ENCODE data around the gene PCDHB11. TPM values are rescaled to one million over a fixed set of nuclear protein-coding genes. Genes with fewer than 3 reads are reported as not detected.

PCDHB11 gene
- under 0.01 TPM in 2 replicates for total RNA-seq

DNA sequence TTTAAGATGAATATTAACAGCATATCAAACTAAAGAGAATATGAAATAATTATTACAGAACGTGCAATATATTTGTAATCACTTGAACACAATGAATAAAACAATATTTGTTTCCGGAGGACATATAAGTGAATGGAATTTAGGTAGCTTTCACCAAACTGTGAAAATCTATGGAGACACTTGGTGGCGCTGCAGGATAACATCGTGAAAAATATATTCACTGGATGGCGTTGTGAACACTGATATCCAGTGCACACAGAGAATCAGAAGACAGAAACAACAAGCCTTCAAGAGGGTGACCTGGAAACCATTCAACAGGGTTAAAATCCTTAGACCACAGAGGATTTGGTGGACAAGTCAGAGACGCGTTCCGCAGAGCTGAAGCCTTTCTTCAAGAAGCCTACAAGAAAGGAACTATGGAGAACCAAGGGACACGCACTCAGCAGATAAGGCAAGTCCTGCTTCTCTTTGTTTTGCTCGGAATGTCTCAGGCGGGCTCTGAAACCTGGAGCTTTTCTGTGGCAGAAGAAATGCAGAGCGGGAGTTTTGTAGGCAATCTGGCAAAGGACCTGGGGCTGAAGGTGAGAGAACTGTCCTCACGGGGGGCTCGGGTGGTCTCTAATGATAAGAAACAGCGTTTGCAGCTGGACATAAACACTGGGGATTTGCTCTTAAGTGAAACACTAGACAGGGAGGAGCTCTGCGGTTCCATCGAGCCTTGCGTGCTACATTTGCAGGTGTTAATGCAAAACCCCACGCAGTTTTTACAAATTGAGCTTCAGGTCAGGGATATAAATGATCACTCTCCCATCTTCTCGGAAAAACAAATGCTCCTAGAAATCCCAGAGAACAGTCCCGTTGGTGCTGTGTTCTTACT is at the start of gene PCDHB11:
Gene PCDHB11, plus strand, starts transcription at position 269 of the 877 bp plus-strand sequence. Its CDS starts 148 bp downstream, at position 417.

GRCh38 chr5:141149812-141150211 is 49.6 kb upstream of the PCDHB11 start, which contains the start of gene PCDHB6:
Gene PCDHB6 (plus strand): TSS chr5:141150057. CDS start chr5:141150258, 201 bp downstream.

DNA sequence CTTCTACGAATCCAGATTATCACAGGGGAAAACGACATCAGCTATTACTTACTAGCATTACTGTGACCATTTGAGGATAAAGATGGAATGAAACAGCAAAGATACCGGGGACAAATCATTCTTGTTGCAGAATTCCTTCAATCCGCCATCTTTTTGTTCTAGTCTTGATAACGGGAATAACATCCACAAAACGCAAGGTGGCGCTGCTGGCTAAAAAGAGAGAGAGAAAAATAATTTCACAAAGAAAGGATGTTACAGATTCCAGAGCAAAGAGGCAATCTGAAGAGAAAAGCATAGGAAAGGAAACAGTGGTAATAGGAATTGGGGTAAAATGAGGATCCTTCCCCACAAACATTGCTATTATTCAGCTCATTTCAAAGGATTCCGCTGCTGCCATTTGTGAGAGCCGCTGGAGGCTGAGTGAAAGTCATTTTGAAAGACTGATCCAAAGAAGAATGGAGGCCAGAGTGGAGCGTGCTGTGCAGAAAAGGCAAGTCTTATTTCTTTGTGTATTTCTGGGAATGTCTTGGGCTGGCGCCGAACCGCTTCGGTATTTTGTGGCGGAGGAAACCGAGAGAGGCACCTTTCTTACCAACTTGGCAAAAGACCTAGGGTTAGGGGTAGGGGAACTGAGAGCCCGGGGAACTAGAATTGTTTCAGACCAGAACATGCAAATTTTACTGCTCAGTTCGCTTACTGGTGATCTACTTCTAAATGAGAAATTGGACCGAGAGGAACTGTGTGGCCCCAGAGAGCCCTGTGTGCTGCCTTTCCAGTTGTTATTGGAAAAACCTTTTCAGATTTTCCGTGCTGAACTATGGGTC is 26.8 kb upstream of the PCDHB11 start, which contains the start of gene PCDHB7:
Gene PCDHB7, plus strand, starts transcription at position 264 of the 824 bp plus-strand sequence. Its CDS starts 192 bp downstream, at position 456.

DNA sequence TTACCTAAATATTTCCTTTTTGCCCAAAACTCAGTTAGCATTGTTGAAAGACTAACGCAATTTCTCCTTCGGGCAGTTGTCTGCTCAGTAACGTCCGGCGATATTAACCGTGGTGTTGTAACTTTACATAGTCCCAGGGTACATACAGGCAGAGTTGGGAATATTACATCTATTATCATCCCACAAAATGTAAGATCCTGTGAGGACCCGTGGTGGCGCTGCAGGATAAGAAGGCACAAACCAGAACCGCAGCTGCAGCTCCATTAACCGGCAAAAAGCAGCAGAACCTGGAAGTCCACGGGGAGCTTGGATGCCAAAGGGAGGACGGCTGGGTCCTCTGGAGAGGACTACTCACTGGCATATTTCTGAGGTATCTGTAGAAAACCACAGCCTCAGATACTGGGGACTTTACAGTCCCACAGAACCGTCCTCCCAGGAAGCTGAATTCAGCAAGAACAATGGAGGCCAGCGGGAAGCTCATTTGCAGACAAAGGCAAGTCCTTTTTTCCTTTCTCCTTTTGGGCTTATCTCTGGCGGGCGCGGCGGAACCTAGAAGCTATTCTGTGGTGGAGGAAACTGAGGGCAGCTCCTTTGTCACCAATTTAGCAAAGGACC is 21.7 kb upstream of the PCDHB11 start, which contains the start of gene PCDHB8:
Gene PCDHB8, plus strand, starts transcription at position 214 of the 615 bp plus-strand sequence. Its CDS starts 245 bp downstream, at position 459.

DNA sequence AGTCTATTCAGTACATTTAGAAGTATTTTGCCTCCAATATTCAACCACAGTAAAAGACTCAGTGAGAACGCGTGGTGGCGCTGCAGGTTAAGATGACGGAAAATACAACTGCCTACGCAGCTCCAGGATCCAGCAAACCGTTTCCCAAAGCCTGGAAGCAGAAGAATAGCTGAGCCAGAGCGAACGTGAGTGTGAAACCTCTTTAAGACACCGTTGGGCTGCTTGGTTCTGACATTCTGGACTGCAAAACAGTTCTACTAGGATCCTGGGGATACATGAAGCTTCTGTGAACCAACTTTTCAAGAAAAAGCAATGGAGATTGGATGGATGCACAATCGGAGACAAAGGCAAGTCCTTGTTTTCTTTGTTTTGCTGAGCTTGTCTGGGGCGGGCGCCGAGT is 17.2 kb upstream of the PCDHB11 start, which contains the start of gene PCDHB16:
Gene PCDHB16, plus strand, starts transcription at position 140 of the 400 bp plus-strand sequence. Its CDS starts 173 bp downstream, at position 313.

GRCh38 chr5:141186897-141187512 is 12.4 kb upstream of the PCDHB11 start, which contains the start of gene PCDHB9:
Gene PCDHB9 (plus strand): TSS chr5:141187161. CDS start chr5:141187319, 158 bp downstream.

DNA sequence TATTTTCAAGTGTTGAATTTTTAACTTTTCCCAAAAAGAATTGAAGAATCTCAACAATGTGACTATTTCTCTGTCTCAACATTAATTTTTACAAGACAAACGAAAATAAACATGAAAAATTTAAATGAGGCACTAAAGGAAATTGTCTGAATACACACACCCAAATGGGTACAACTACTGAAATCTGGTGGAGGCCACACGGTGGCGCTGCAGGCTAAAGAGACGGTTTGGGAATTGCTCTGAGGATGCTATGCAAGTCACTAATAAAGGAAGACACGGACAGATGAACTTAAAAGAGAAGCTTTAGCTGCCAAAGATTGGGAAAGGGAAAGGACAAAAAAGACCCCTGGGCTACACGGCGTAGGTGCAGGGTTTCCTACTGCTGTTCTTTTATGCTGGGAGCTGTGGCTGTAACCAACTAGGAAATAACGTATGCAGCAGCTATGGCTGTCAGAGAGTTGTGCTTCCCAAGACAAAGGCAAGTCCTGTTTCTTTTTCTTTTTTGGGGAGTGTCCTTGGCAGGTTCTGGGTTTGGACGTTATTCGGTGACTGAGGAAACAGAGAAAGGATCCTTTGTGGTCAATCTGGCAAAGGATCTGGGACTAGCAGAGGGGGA is 7.2 kb upstream of the PCDHB11 start, which contains the start of gene PCDHB10:
Gene PCDHB10, plus strand, starts transcription at position 244 of the 616 bp plus-strand sequence. Its CDS starts 200 bp downstream, at position 444.

GRCh38 chr5:141208478-141208877 is 9.1 kb downstream of the PCDHB11 start, which contains the start of gene PCDHB12:
Gene PCDHB12 (plus strand): TSS chr5:141208719. CDS start chr5:141208908, 189 bp downstream.

GRCh38 chr5:141213656-141214339 is 14.4 kb downstream of the PCDHB11 start, which contains the start of gene PCDHB13:
Gene PCDHB13 (plus strand): TSS chr5:141213919. CDS start chr5:141214124, 205 bp downstream.

GRCh38 chr5:141223112-141223783 is 23.8 kb downstream of the PCDHB11 start, which contains the start of gene PCDHB14:
Gene PCDHB14 (plus strand): TSS chr5:141223343. CDS start chr5:141223506, 163 bp downstream.

DNA sequence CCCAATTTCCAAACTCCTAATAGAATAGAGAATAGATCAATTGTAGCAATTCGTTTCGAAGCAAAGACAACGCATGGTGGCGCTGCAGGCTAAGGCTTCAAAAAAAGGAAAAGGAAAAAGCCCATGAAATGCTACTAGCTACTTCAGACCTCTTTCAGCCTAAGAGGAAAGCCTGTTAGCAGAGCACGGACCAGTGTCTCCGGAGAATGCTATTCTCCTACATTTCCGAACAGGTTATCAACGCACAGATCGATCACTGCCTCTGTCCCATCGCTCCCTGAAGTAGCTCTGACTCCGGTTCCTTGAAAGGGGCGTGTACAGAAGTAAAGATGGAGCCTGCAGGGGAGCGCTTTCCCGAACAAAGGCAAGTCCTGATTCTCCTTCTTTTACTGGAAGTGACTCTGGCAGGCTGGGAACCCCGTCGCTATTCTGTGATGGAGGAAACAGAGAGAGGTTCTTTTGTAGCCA is 45.9 kb downstream of the PCDHB11 start, which contains the start of gene PCDHB15:
Gene PCDHB15, plus strand, starts transcription at position 146 of the 468 bp plus-strand sequence. Its CDS starts 184 bp downstream, at position 330.

Other genes starting within 250 kb of the PCDHB11 start
- gene PCDHAC2, start 233.2 kb upstream of the PCDHB11 start, total RNA-seq = not detected in 2 replicates
- not detected in 2 replicates for gene PCDHB1, start 148.3 kb upstream of the PCDHB11 start, total RNA-seq
- 0.34 and 0.45 TPM in 2 replicates for gene PCDHB2, start 105.0 kb upstream of the PCDHB11 start, total RNA-seq
- gene PCDHB3, start 99.2 kb upstream of the PCDHB11 start, total RNA-seq = 0.15 and 0.17 TPM in 2 replicates
- gene PCDHB4, start 77.8 kb upstream of the PCDHB11 start, total RNA-seq = not detected in 2 replicates
- 0.84 and 0.89 TPM in 2 replicates for gene PCDHB5, start 64.4 kb upstream of the PCDHB11 start, total RNA-seq
- gene PCDHB6, start 49.6 kb upstream of the PCDHB11 start, total RNA-seq = not detected in 2 replicates
- 0.15 and 0.17 TPM in 2 replicates for gene PCDHB7, start 27.0 kb upstream of the PCDHB11 start, total RNA-seq
- gene PCDHB8, start 21.8 kb upstream of the PCDHB11 start, total RNA-seq = not detected in 2 replicates
- under 0.01 TPM in 1 of 2 replicates, not detected in the other for gene PCDHB16, start 17.2 kb upstream of the PCDHB11 start, total RNA-seq
- not detected in 2 replicates for gene PCDHB9, start 12.5 kb upstream of the PCDHB11 start, total RNA-seq
- gene PCDHB10, start 7.3 kb upstream of the PCDHB11 start, total RNA-seq = under 0.01 and 0.15 TPM in 2 replicates
- not detected in 2 replicates for gene PCDHB12, start 9.1 kb downstream of the PCDHB11 start, total RNA-seq
- gene PCDHB13, start 14.3 kb downstream of the PCDHB11 start, total RNA-seq = under 0.01 TPM in 2 replicates
- under 0.01 TPM in 1 of 2 replicates, not detected in the other for gene PCDHB14, start 23.7 kb downstream of the PCDHB11 start, total RNA-seq
- gene PCDHB15, start 45.8 kb downstream of the PCDHB11 start, total RNA-seq = 0.15 and 0.17 TPM in 2 replicates
- gene SLC25A2, start 104.4 kb downstream of the PCDHB11 start, total RNA-seq = not detected in 2 replicates
- 31.8 and 38.5 TPM in 2 replicates for gene TAF7, start 121.2 kb downstream of the PCDHB11 start, total RNA-seq
- gene PCDHGA1, start 130.9 kb downstream of the PCDHB11 start, total RNA-seq = under 0.01 and 0.15 TPM in 2 replicates
- 0.50 and 0.59 TPM in 2 replicates for gene PCDHGA2, start 139.1 kb downstream of the PCDHB11 start, total RNA-seq
- 0.15 and 0.34 TPM in 2 replicates for gene PCDHGA3, start 144.2 kb downstream of the PCDHB11 start, total RNA-seq
- 0.30 and 0.34 TPM in 2 replicates for gene PCDHGB1, start 150.5 kb downstream of the PCDHB11 start, total RNA-seq
- 1.0 and 1.3 TPM in 2 replicates for gene PCDHGA4, start 155.4 kb downstream of the PCDHB11 start, total RNA-seq
- 0.50 and 0.59 TPM in 2 replicates for gene PCDHGB2, start 160.4 kb downstream of the PCDHB11 start, total RNA-seq
- gene PCDHGA5, start 164.5 kb downstream of the PCDHB11 start, total RNA-seq = 0.15 and 0.34 TPM in 2 replicates
- 0.45 and 0.50 TPM in 2 replicates for gene PCDHGB3, start 170.6 kb downstream of the PCDHB11 start, total RNA-seq
- gene PCDHGA6, start 174.3 kb downstream of the PCDHB11 start, total RNA-seq = 0.67 and 1.0 TPM in 2 replicates
- 0.50 and 0.89 TPM in 2 replicates for gene PCDHGA7, start 183.1 kb downstream of the PCDHB11 start, total RNA-seq
- gene PCDHGB4, start 188.1 kb downstream of the PCDHB11 start, total RNA-seq = 4.0 and 4.4 TPM in 2 replicates
- 0.15 and 0.67 TPM in 2 replicates for gene PCDHGA8, start 193.0 kb downstream of the PCDHB11 start, total RNA-seq
- 10.6 and 13.8 TPM in 2 replicates for gene PCDHGB5, start 198.3 kb downstream of the PCDHB11 start, total RNA-seq
- 1.7 and 1.9 TPM in 2 replicates for gene PCDHGA9, start 203.2 kb downstream of the PCDHB11 start, total RNA-seq
- gene PCDHGB6, start 208.4 kb downstream of the PCDHB11 start, total RNA-seq = 1.3 and 2.1 TPM in 2 replicates
- gene PCDHGA10, start 213.4 kb downstream of the PCDHB11 start, total RNA-seq = 4.9 and 5.2 TPM in 2 replicates
- gene PCDHGB7, start 218.1 kb downstream of the PCDHB11 start, total RNA-seq = 6.1 and 7.2 TPM in 2 replicates
- 10.9 and 11.6 TPM in 2 replicates for gene PCDHGA11, start 221.4 kb downstream of the PCDHB11 start, total RNA-seq
- gene PCDHGA12, start 230.9 kb downstream of the PCDHB11 start, total RNA-seq = 7.7 and 8.4 TPM in 2 replicates

Measured in bronchus fibroblast of lung (primary cell).